Frontal cortex (tissue), 4 donors: ENCODE measurements around the gene FRAS1. TPM values are rescaled to one million over a fixed set of nuclear protein-coding genes. Genes with fewer than 3 reads are reported as not detected.

Experiments used
- DNase-seq, 2 donors: peaks; one replicate each; pipeline ENCODE4 v3.0.0; 2012; ENCODE audit warnings: low spot score in 2 of 2
- FAIRE-seq: peaks from 2 replicates; lab custom pipeline; 2012; peaks lifted over from hg19 to GRCh38; lab: Jason Lieb, UNC
- total RNA-seq: library from RNA; depleted of rRNA; stranded (reverse); fragments of >200 nt; gene quantifications from one replicate; pipeline ENCODE4 v1.2.3, GENCODE V29; 2014
- donor health status: control.
- donor health status: control.
- donor health status: control.

FRAS1 gene
- total RNA-seq, 1 donor from 2014 or later, result 13.0 TPM

DNA sequence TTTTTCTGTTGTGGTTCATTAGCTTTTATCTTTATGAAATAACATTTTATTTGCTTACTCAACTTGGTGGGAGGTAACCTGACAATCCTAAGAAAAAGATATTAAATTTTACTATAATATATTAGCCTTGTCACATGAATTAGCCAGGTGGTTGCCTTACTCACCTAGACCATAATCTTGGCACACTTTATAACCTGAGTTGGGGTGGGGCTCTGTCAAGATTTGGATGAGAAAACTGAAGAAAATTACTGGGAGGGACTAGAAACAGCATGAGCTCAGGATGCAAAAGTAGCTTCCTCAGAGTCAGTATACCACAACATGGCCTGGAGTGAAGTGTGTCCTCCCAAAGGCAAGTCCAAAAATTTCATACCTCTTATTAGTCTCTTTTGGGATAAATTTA lies 329.6 kb downstream of the FRAS1 start:
- FAIRE-seq, result no peak
- DNase-seq, result no peak

- no peak for DNase-seq
Measured at GRCh38 chr4:78395642-78396041, 338.5 kb downstream of the FRAS1 start.

DNA sequence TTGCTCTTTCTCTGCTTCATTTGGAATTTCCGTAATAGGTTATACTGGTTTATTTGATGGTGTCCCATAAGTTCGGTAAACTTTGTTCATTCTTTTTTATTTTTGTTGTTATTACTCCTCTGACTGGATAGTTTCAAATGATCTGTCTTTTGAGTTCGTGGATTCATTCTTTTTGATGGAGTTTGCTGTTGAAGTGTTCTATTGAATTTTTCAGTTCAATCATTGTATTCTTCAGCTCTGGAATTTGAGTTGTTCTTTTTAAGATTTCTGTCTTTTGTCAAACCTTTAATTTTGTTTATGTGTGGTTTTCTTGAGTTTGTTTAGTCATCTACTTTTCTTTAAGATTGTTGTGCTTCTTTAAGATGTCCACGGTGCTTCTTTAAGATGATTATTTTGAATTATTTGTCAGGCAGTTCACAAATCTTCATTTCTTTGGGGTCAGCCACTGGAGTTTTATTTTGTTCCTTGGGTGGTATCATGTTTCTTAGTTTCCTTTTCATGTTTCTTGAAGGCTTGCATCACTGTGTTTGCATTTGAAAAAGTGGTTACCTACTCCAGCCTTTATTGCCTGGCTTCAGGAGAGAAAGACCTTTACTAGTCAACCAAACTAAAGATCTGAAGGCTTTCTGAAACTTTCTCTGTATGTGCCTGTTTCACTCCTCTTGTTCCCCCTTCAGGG lies 339.6 kb downstream of the FRAS1 start:
- no peak for DNase-seq
- FAIRE-seq, result no peak

More at GRCh38 chr4:78395642-78396041, 338.5 kb downstream of the FRAS1 start:
- FAIRE-seq, result no peak

- no peak for DNase-seq
- no peak for FAIRE-seq
Measured at GRCh38 chr4:78397292-78397630, 340.1 kb downstream of the FRAS1 start.

- DNase-seq, result no peak
- no peak for FAIRE-seq
Measured at GRCh38 chr4:78409612-78410202, 352.6 kb downstream of the FRAS1 start.

DNA sequence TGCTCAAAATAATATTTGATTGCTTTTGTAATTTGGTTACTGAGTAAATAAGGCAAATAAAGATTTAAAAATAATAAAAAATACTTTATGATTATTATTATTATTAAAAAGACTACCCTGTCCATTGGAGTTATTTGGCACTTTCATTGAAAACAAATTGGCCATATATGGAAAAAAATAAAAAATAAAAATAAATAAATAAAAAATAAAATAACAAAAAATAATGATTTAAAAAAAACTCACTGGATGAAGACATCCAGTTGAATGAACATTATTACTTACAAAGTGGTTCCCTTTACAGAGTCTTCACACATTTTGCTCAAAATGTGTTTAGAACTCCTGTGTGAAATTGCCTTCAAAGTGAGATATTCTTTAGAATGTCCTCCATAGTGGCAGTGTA lies 353.1 kb downstream of the FRAS1 start:
- peak; percentile 76 for FAIRE-seq
- no peak for DNase-seq

- FAIRE-seq (no peak), DNase-seq (no peak)
Measured at GRCh38 chr4:78410676-78411075, 353.6 kb downstream of the FRAS1 start.

GRCh38 chr4:78414116-78414515 lies 357.0 kb downstream of the FRAS1 start:
- FAIRE-seq (no peak), DNase-seq (no peak)

- no peak for DNase-seq
- no peak for FAIRE-seq
Measured at GRCh38 chr4:78417603-78418002, 360.5 kb downstream of the FRAS1 start.

- FAIRE-seq (no peak), DNase-seq (no peak)
Measured at GRCh38 chr4:78418406-78418805, 361.3 kb downstream of the FRAS1 start.

- DNase-seq (no peak), FAIRE-seq (no peak)
Measured at GRCh38 chr4:78423790-78424189, 366.7 kb downstream of the FRAS1 start.

GRCh38 chr4:78424461-78424860 lies 367.3 kb downstream of the FRAS1 start:
- DNase-seq (no peak), FAIRE-seq (peak; percentile 8)

GRCh38 chr4:78426972-78427371 lies 369.8 kb downstream of the FRAS1 start:
- no peak for FAIRE-seq
- DNase-seq, result no peak

DNA sequence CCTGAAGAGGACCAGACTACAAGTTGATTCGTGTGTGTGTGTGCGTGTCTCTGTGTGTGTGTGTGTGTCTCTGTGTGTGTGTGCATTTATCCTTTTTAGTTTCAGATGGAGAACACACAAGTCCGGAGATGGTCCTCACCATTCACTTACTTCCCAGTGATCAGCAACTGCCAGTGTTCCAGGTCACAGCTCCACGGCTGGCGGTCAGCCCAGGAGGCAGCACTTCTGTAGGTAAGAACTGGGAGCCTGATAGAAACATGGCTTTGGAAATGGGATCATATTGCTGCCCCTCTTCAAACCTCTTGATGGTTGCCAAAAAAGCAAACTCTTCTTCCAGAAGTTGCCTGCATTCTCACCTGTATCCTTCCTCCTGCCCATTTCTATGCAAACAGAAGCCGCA lies 371.9 kb downstream of the FRAS1 start:
- DNase-seq (no peak), FAIRE-seq (no peak)

GRCh38 chr4:78432896-78433295 lies 375.8 kb downstream of the FRAS1 start:
- FAIRE-seq, result no peak
- no peak for DNase-seq

- DNase-seq (no peak), FAIRE-seq (no peak)
Measured at GRCh38 chr4:78437608-78438088, 380.5 kb downstream of the FRAS1 start.

DNA sequence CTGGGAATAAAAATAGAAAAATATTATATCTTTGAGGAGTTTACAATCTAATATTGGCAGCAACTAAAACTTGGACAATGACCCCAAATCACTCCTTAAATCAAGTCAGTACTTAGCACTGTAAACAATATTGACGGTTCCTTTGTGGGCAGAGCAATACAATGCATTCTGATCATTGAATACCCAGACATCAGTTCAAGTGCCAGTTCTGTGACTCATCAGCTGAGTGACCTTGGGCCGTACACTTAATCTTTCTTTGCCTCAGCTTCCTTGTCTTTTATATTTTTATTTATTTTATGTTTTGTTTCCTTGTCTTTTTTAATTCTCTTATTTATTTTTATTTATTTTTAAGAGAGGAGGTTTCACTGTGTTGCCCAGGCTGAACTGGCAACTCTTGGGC lies 382.2 kb downstream of the FRAS1 start:
- DNase-seq, result no peak
- no peak for FAIRE-seq

DNA sequence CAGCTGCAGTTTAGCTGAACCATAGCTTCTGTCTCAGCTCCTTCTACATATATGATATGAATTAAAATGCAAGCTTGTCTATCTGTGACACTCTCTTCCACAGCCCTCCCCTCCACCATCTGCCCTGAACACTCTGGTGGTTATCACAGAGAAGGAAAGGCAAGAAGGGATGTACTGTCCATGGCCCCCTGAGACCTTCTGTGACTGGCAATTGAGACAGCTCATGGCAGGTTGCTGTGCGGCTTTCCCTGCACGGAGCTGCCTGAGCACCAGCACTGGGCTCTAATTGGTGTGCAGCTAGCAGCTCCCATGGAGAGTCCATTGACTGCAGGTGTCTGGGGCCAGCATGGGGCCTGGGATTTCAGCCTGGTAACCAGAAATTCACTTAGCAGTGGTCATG lies 384.6 kb downstream of the FRAS1 start:
- FAIRE-seq, result no peak
- no peak for DNase-seq

DNA sequence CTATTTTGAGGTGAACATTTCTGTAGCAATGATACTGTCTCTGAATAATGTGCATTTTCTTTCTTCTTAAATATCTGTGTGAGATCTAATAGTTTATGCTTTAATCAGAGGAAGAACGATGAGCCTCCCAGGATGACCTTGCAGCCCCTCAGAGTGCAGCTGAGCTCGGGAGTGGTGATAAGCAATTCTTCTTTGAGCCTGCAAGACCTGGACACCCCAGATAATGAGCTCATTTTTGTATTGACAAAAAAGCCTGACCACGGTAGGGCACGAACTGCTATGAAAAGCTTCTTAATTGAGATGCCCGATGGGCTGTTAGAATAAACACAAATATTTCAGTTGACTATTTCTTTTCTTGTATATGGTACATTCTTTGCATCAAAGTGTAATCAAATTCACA lies 389.5 kb downstream of the FRAS1 start:
- DNase-seq (no peak), FAIRE-seq (no peak)

GRCh38 chr4:78451407-78451806 lies 394.3 kb downstream of the FRAS1 start:
- FAIRE-seq (no peak), DNase-seq (no peak)

DNA sequence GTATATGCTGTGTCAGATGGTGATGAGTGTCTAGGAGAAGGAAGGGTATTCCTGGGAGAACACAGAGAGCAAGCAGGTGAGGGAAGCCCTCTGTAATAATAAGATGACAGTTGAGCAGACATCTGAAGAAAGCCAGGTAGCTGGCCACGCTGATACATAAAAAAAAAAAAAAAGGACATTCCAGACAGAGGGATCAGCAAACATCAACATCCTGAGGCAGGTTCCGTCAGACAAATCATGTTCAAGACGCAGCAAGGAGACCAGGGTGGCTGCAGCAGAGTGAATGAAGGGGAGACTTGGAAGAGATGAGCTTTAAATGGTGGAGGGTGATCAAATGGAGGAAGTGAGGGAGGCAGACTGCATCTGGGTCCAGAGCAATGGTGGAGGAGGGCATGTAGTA lies 396.9 kb downstream of the FRAS1 start:
- DNase-seq (no peak), FAIRE-seq (no peak)

GRCh38 chr4:78457751-78458150 lies 400.6 kb downstream of the FRAS1 start:
- FAIRE-seq, result no peak
- DNase-seq, result no peak
